ENCODE results near the gene GCNT4. TPM values are rescaled to one million over a fixed set of nuclear protein-coding genes. Genes with fewer than 3 reads are reported as not detected.

Gene GCNT4
- polyA plus RNA-seq, 3 donors: 0.01 TPM; not detected in 2

DNA sequence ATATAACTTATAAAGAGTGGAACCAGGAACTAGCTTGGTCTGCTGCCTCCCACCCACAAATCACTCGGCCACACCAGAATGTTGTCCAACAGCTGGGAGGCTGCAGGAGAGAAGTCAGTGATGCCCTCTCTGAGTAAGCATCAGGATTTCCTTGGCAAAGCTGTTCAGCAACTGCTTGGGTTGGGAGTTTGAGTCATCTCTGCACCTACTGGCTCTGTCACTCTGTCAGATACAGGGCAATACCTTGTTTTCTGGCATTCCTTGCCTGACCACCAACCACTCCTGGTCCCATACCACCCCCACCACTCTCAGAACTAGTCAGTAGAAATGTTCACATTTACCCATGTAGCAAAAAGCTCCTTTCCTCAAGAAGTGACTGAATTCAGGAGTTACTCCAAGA lies 36.8 kb upstream of the GCNT4 start:
- Histone ChIP-seq H3K4me2 (replicated peaks; ENCODE audit: extremely low read depth, low read length, poor library complexity, severe bottlenecking) (no peak overlapping the region), H3K4me3 (replicated peaks in 1 of 3; ENCODE audit: low read depth in 2 of 3, low read length in 3 of 3) (no peak overlapping the region), H3K36me3 (replicated peaks in 1 of 2; ENCODE audit: control insufficient read depth in 1 of 2, insufficient read depth in 2 of 2, low read length in 2 of 2) (no peaks in the 10 kb centered on the region), H3K9ac (ENCODE audit: insufficient read depth, low read length, poor library complexity, severe bottlenecking) (no peak overlapping the region), H3K27me3 (ENCODE audit: control insufficient read depth in 2 of 2, insufficient read depth in 2 of 2, low read length in 2 of 2) (no peaks in the 10 kb centered on the region), H3K27ac (ENCODE audit: low read depth in 1 of 2, low read length in 2 of 2) (no peak overlapping the region), H3K79me2 (ENCODE audit: insufficient read depth, low read length) (no peaks in the 10 kb centered on the region), H3K9me3 (replicated peaks in 1 of 2; ENCODE audit: control insufficient read depth in 1 of 2, insufficient read depth in 1 of 2, low read length in 2 of 2) (no peaks in the 10 kb centered on the region), H2AFZ (ENCODE audit: insufficient read depth, low read depth, low read length, poor library complexity, severe bottlenecking) (no peak overlapping the region), H4K20me1 (ENCODE audit: insufficient read depth, low read length) (no peaks in the 10 kb centered on the region), H3K4me1 (ENCODE audit: control insufficient read depth in 1 of 2, insufficient read depth in 2 of 2, low read length in 2 of 2) (no peaks in the 10 kb centered on the region)
- Mint-ChIP-seq H3K36me3 (no peaks in the 10 kb centered on the region), H3K27ac (no peak overlapping the region), H3K4me1 (no peaks in the 10 kb centered on the region), H3K4me3 (no peak overlapping the region), H3K9me3 (no peaks in the 10 kb centered on the region), H3K27me3 (ENCODE audit: low read depth in 3 of 3) (no peaks in the 10 kb centered on the region)
- TF ChIP-seq, protein P1, sequence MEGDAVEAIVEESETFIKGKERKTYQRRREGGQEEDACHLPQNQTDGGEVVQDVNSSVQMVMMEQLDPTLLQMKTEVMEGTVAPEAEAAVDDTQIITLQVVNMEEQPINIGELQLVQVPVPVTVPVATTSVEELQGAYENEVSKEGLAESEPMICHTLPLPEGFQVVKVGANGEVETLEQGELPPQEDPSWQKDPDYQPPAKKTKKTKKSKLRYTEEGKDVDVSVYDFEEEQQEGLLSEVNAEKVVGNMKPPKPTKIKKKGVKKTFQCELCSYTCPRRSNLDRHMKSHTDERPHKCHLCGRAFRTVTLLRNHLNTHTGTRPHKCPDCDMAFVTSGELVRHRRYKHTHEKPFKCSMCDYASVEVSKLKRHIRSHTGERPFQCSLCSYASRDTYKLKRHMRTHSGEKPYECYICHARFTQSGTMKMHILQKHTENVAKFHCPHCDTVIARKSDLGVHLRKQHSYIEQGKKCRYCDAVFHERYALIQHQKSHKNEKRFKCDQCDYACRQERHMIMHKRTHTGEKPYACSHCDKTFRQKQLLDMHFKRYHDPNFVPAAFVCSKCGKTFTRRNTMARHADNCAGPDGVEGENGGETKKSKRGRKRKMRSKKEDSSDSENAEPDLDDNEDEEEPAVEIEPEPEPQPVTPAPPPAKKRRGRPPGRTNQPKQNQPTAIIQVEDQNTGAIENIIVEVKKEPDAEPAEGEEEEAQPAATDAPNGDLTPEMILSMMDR (IDR thresholded peaks at IDR 0.05): no peak
- WGBS (ENCODE audit: insufficient coverage): 60% methylated on average over 1 of the region's 1 CpG
- DNase-seq: no peak
- intact Hi-C loops (cut with micrococcal nuclease): no loop called here

DNA sequence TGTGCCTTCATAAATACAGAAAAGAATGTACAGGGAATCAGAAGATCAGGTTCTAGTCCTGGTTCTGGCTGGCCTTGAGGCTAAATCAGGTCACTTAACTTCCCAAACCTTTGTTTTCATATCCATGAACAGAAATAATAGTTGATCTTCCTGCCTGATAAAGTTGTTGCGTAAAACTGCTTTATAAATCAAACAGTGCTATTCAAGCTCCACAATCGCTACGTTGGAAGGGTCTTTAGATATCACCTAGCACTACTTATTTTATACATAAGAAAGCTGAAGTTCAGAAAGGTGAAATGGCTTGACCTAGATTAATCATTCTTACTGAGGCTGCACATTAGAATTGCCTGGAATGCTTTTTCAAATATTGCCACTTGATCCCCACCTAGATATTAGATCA lies 36.3 kb upstream of the GCNT4 start:
- Mint-ChIP-seq H3K36me3 (no peaks in the 10 kb centered on the region), H3K4me1 (no peaks in the 10 kb centered on the region), H3K4me3 (no peak overlapping the region), H3K27ac (no peak overlapping the region), H3K27me3 (ENCODE audit: low read depth in 3 of 3) (no peaks in the 10 kb centered on the region), H3K9me3 (no peaks in the 10 kb centered on the region)
- intact Hi-C loops (cut with micrococcal nuclease): no loop called here
- Histone ChIP-seq H3K4me2 (replicated peaks; ENCODE audit: extremely low read depth, low read length, poor library complexity, severe bottlenecking) (no peak overlapping the region), H3K9ac (ENCODE audit: insufficient read depth, low read length, poor library complexity, severe bottlenecking) (no peak overlapping the region), H3K36me3 (replicated peaks in 1 of 2; ENCODE audit: control insufficient read depth in 1 of 2, insufficient read depth in 2 of 2, low read length in 2 of 2) (no peaks in the 10 kb centered on the region), H4K20me1 (ENCODE audit: insufficient read depth, low read length) (no peaks in the 10 kb centered on the region), H3K27me3 (ENCODE audit: control insufficient read depth in 2 of 2, insufficient read depth in 2 of 2, low read length in 2 of 2) (no peaks in the 10 kb centered on the region), H3K27ac (ENCODE audit: low read depth in 1 of 2, low read length in 2 of 2) (no peak overlapping the region), H3K4me3 (replicated peaks in 1 of 3; ENCODE audit: low read depth in 2 of 3, low read length in 3 of 3) (no peak overlapping the region), H3K4me1 (ENCODE audit: control insufficient read depth in 1 of 2, insufficient read depth in 2 of 2, low read length in 2 of 2) (no peaks in the 10 kb centered on the region), H2AFZ (ENCODE audit: insufficient read depth, low read depth, low read length, poor library complexity, severe bottlenecking) (no peak overlapping the region), H3K9me3 (replicated peaks in 1 of 2; ENCODE audit: control insufficient read depth in 1 of 2, insufficient read depth in 1 of 2, low read length in 2 of 2) (no peaks in the 10 kb centered on the region), H3K79me2 (ENCODE audit: insufficient read depth, low read length) (no peaks in the 10 kb centered on the region)
- WGBS (ENCODE audit: insufficient coverage): no CpG with 5 or more reads among the region's 3 CpGs
- TF ChIP-seq, protein P1 (IDR thresholded peaks at IDR 0.05): no peak
- DNase-seq: no peak

Data from CD14-positive monocyte (primary cell).